Body of pancreas (tissue), 4 donors: ENCODE measurements around the gene HOXC10.

Experiments used
- POLR2A ChIP-seq, 3 donors: fragments of 450-650 bp; IDR thresholded peaks; one replicate each; pipeline ENCODE4 v1.6.1; 2016; ENCODE audit warnings: antibody characterized with exemption in 3 of 3, mild to moderate bottlenecking in 2 of 3
- TF ChIP-seq, protein P1 (sequence below), 7 experiments: fragments of 450-650 bp in 4 of 7; fragments of 200-600 bp in 3 of 7; sonication (generic) in 3 of 7; IDR thresholded peaks; one replicate each; pipeline ENCODE4 v1.5.1; 2016 to 2019; ENCODE audit warnings: antibody characterized with exemption in 7 of 7

- no peak for TF ChIP-seq POLR2A (IDR thresholded peaks at IDR 0.05)
- TF ChIP-seq, protein P1, sequence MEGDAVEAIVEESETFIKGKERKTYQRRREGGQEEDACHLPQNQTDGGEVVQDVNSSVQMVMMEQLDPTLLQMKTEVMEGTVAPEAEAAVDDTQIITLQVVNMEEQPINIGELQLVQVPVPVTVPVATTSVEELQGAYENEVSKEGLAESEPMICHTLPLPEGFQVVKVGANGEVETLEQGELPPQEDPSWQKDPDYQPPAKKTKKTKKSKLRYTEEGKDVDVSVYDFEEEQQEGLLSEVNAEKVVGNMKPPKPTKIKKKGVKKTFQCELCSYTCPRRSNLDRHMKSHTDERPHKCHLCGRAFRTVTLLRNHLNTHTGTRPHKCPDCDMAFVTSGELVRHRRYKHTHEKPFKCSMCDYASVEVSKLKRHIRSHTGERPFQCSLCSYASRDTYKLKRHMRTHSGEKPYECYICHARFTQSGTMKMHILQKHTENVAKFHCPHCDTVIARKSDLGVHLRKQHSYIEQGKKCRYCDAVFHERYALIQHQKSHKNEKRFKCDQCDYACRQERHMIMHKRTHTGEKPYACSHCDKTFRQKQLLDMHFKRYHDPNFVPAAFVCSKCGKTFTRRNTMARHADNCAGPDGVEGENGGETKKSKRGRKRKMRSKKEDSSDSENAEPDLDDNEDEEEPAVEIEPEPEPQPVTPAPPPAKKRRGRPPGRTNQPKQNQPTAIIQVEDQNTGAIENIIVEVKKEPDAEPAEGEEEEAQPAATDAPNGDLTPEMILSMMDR (IDR thresholded peaks at IDR 0.05): no peak
These were observed 12.7 kb upstream of the HOXC10 start for GRCh38 chr12:53972152-53972702.
